HL-60 (cell line): Measurements from ENCODE around the gene KCNH2.

Experiments used
- DNase-seq, 2 experiments: peaks; one replicate each; pipeline ENCODE4 v3.0.0-alpha.2; 2010 to 2020; ENCODE audit warnings: low read depth in 1 of 2, low spot score in 1 of 2
- H3K27ac ChIP-seq: fragments of 250-450 bp; sonication (Bioruptor Pico); replicated peaks from 2 replicates; pipeline ENCODE4 v1.5.1; 2020; ENCODE audit warnings: mild to moderate bottlenecking, moderate library complexity
- H3K27me3 ChIP-seq: fragments of 250-450 bp; sonication (Bioruptor Pico); 2 replicates; pipeline ENCODE4 v1.5.1; 2021; ENCODE audit warnings: mild to moderate bottlenecking, moderate library complexity; ENCODE audit not compliant: insufficient read depth, poor library complexity, severe bottlenecking
- H3K4me3 ChIP-seq: replicated peaks from 2 replicates; pipeline ENCODE4 v1.5.1; 2011; ENCODE audit warnings: mild to moderate bottlenecking, control low read depth, low read length; ENCODE audit not compliant: insufficient read depth
- GABPA ChIP-seq: IDR thresholded peaks from 2 replicates; pipeline ENCODE4 v1.6.1; 2012; ENCODE audit warnings: low read depth
- POLR2AphosphoS5 ChIP-seq: IDR thresholded peaks from 2 replicates; pipeline ENCODE4 v1.6.1; 2012; ENCODE audit warnings: low read depth
- SPI1 ChIP-seq: IDR thresholded peaks from 2 replicates; pipeline ENCODE4 v1.6.1; 2012; ENCODE audit warnings: low read depth, mild to moderate bottlenecking, borderline replicate concordance
- TF ChIP-seq, protein P1 (sequence below): IDR thresholded peaks from 2 replicates; pipeline ENCODE4 v1.6.1; 2012; ENCODE audit warnings: low read depth; ENCODE audit not compliant: insufficient replicate concordance
- TF ChIP-seq, protein P2 (sequence below): IDR thresholded peaks from one replicate; pipeline ENCODE4 v1.5.1; 2011; ENCODE audit warnings: low read length, control low read depth, inconsistent platforms; ENCODE audit not compliant: insufficient read depth

Gene KCNH2

DNA sequence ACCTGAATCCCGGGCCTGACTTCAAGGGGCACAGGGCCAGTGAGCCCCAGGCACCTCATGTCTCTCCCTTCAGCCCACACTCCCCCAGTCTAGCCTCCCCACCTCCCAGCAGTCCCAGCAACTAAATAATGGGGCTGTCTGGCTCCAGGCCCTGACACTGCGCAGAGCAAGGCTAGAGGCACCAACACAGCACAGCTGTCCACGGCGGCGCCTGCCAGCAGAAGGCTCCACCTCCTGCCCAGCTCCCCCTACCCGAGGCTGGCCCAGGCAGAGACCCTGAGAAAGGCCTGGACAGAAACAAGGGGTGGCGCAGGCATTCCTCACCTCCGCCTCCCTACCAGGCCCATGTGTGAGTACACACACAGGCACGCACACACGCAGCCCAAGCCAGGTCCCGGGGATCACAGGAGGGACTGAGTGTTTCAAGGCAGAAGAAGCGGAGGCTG is 6.1 kb downstream of the KCNH2 start:
- DNase-seq, result no peak
- Histone ChIP-seq H3K27ac (no peak overlapping the region), H3K27me3 (peaks cover 53% of the 10 kb centered on the region), H3K4me3 (no peak overlapping the region)
- TF ChIP-seq, protein P1, sequence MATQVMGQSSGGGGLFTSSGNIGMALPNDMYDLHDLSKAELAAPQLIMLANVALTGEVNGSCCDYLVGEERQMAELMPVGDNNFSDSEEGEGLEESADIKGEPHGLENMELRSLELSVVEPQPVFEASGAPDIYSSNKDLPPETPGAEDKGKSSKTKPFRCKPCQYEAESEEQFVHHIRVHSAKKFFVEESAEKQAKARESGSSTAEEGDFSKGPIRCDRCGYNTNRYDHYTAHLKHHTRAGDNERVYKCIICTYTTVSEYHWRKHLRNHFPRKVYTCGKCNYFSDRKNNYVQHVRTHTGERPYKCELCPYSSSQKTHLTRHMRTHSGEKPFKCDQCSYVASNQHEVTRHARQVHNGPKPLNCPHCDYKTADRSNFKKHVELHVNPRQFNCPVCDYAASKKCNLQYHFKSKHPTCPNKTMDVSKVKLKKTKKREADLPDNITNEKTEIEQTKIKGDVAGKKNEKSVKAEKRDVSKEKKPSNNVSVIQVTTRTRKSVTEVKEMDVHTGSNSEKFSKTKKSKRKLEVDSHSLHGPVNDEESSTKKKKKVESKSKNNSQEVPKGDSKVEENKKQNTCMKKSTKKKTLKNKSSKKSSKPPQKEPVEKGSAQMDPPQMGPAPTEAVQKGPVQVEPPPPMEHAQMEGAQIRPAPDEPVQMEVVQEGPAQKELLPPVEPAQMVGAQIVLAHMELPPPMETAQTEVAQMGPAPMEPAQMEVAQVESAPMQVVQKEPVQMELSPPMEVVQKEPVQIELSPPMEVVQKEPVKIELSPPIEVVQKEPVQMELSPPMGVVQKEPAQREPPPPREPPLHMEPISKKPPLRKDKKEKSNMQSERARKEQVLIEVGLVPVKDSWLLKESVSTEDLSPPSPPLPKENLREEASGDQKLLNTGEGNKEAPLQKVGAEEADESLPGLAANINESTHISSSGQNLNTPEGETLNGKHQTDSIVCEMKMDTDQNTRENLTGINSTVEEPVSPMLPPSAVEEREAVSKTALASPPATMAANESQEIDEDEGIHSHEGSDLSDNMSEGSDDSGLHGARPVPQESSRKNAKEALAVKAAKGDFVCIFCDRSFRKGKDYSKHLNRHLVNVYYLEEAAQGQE, result no peak

DNA sequence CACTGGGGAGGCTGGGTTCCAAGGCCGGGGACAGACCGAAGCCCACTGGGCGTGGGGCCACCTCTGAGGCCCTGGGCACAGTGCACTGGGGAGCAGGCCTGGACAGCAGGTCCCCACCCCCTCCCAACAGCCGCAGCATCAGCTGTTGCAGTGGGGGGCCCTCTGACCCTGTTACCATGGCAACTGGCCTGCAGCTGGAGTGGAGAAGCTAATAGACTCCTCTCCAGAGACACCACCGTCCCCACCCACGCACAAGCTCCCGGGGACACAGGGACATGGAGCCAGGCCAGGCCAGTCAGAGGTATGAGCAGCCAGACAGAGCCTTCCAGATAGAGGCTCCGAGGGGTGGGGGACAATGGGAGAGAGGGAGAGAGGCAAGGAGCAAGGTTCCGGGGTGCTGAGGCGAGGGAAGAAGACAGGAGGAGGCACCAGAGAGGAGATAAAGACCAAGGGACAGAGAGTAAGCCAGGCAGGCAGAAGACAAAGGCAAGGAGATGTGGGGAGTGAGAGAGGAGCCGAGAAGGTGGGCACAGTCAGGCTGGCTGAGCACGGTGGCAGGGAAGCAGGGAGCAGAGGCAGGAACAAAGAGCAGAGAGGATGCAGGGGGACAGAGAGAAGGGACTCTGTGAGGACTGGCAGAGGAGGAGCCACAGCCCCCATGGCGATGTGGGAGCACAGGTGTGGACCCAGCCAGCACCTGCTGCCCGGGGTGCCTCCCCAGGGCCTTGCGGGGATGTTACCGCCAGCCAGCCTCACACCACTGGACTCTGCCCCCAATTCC is 6.7 kb downstream of the KCNH2 start:
- H3K27ac ChIP-seq, result no peak overlapping the region
- H3K27me3 ChIP-seq, result peaks cover 53% of the 10 kb centered on the region
- TF ChIP-seq, protein P1, result no peak
- no peak for TF ChIP-seq GABPA
- DNase-seq, result no peak
- no peak overlapping the region for H3K4me3 ChIP-seq

DNA sequence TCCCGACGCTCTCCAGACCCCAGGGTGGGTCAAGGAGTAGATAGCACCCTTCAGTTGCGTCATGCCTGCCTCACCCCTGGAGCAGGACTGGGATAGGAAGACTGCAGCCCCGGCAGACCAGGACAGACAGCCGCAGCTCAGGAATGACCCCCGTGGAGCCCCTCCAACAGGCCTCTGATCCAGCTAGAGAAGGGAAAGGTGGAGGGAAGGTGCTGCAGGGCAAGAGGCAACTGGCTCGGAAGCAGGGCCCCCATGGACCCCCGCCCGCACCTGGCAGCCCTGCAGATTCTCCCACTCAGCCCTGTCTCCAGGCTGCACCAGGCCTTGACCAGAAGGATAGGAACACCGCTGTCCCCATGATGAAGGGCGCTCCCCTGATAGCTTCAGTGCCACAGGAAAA is 7.7 kb downstream of the KCNH2 start:
- TF ChIP-seq POLR2AphosphoS5 (no peak), SPI1 (no peak), GABPA (no peak)
- TF ChIP-seq, protein P1, result no peak
- TF ChIP-seq, protein P2, sequence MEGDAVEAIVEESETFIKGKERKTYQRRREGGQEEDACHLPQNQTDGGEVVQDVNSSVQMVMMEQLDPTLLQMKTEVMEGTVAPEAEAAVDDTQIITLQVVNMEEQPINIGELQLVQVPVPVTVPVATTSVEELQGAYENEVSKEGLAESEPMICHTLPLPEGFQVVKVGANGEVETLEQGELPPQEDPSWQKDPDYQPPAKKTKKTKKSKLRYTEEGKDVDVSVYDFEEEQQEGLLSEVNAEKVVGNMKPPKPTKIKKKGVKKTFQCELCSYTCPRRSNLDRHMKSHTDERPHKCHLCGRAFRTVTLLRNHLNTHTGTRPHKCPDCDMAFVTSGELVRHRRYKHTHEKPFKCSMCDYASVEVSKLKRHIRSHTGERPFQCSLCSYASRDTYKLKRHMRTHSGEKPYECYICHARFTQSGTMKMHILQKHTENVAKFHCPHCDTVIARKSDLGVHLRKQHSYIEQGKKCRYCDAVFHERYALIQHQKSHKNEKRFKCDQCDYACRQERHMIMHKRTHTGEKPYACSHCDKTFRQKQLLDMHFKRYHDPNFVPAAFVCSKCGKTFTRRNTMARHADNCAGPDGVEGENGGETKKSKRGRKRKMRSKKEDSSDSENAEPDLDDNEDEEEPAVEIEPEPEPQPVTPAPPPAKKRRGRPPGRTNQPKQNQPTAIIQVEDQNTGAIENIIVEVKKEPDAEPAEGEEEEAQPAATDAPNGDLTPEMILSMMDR, result no peak
- no peak for DNase-seq
- Histone ChIP-seq H3K27ac (no peak overlapping the region), H3K27me3 (peaks cover 50% of the 10 kb centered on the region), H3K4me3 (no peak overlapping the region)

DNA sequence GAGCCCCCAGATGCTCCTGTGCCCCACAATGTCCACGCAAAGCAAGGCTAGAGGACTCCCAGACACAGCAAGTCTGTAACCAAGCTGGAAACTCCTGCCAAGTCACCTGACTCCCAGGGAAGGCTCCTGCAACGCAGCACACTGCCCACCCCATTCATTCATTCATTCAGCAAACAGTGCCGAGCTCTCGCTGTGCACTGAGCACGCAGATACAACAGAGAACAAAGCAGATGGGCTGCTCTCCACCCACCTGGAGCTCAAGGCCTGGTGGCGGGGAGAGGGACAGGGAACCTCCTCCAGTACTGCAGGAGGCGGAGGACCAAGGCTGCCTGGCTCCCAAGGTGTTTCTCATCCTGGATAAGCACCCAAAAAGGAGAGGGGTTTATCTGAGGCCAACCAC is 8.6 kb downstream of the KCNH2 start:
- no peak for DNase-seq
- Histone ChIP-seq H3K27ac (no peak overlapping the region), H3K27me3 (peaks cover 43% of the 10 kb centered on the region), H3K4me3 (no peak overlapping the region)
- TF ChIP-seq, protein P1, result no peak
- TF ChIP-seq SPI1, result no peak
